ENCODE results near the gene SLC1A1.

Gene SLC1A1

DNA sequence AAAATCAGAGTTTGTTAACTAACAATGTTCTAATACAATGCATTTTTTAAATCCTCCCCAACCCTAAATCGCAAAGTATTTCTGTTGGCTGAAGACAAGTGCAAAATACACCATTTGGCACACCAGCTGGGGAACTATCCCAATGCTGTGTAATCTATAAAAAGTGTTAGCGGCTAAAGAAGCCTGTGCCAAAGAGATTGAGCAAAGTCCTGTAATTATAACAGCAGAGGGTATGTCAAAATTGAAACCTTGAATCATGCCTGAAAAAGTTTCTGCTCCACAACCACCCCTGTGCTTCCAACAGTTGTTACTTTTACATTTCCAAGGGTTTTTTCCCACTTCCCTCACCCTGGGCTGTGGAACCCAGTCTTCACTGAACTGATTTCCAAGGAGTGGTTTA, 88.7 kb downstream of the SLC1A1 start:
- no peak for DNase-seq (ENCODE audit: low read depth)

DNA sequence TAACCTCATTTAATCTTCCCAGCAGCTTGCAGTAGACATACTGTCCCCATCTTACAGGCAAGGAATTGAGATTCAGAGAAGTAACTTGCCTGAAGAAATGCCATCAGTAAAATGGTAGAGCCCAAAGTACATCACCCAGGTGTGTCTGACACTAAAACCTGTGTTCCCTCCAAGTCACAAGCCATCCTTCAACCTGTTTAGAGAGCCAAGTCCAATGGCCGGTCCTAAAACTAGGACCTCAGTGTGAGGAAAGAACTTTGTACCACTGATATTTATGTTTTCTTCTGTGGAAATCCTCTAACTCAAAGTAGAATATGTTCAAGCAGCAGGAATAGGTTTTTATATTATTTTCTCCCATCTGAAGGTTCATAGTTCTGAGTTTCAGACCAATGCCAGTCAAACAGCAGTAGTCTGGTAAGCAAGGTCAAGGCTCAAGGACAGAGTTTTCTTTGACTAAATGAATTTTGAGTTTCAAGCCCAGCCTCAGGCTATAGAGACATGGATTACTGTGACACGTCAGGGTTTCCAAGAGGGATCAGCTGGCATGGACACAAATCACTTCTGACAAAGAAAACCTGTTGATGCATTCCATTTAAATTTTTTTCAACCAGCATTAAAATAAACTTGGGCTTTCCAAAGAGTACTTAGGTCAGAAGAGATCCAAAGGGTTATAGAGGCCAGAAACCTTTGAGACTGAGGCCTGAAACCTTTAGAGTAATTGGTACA, 90.9 kb downstream of the SLC1A1 start:
- DNase-seq (ENCODE audit: low read depth): no peak

DNA sequence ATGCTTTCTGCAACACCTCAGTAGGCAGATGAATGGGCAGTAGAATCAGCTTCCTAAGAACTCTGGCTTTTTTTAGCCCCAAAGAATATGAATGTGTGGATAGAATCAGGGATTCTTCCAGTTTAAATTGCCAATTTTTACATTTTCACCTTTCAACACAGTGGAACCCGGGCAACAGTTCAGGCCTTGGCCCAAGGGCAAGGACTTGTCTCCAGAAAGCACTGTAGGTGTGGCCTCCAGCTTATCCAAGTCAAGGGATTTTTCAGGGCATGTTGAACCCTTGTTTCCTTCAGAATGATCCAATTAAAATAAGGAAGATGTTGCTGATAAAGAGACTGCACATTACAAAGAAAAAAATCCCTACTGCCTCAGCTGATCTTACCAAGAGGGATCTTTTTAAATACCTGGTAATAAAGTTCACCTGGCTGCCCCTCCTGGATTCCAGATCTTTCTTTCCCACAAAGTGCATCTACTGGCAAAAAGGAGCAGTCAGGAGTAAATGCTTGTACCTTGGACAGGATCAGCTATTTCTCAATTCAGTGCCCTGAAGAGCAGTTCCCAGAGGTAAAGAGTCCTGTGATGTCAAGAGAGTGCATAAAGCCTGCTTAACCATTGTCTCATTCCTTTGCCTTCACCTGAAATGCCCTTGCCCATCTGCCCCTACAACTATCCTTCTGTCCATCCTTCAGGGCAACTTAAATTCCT, 91.7 kb downstream of the SLC1A1 start:
- no peak for DNase-seq (ENCODE audit: low read depth)

DNA sequence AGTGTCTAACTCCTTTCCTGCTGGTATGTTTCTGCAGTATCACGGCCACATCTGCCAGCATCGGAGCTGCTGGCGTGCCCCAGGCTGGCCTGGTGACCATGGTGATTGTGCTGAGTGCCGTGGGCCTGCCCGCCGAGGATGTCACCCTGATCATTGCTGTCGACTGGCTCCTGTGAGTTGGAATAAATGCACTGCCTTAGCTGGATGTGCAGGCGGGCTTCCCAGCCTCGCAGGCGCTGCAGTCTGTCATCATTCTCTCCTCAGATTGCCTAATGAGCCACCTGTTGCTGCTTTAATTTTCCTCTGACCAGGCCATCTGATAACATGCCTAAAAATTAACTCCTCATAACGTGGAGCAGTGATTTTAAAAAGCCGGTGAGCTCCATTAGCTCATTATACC, 92.7 kb downstream of the SLC1A1 start:
- DNase-seq (ENCODE audit: low read depth): no peak

DNA sequence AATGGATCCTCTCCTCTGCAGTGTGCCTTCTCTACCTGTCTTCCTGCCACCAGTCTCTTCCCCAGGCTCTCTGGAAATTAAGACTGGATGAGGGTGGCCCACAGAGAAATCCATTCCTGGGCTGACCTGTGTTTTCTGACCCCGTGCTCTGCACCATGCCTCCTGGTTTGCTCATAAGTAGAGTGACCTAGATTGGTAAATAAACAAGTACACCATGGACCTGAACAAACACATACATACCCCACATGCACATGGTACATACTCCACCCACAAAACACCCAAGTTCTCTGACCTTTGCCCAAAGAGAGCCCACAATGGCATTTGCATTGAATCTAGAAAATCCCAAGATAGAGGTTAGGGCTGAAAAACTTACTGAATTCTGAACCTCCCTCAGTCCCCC, 94.4 kb downstream of the SLC1A1 start:
- DNase-seq (ENCODE audit: low read depth): no peak

DNA sequence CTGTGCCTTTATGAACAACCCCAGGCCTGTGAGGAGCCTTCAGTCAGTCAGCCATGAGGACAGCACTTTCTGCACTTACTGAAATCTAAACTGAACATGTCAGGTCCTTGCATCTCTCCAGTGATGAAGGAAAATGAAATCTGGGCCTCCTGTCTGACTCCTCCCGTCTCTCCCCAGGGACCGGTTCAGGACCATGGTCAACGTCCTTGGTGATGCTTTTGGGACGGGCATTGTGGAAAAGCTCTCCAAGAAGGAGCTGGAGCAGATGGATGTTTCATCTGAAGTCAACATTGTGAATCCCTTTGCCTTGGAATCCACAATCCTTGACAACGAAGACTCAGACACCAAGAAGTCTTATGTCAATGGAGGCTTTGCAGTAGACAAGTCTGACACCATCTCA, 94.9 kb downstream of the SLC1A1 start:
- no peak for DNase-seq (ENCODE audit: low read depth)

DNA sequence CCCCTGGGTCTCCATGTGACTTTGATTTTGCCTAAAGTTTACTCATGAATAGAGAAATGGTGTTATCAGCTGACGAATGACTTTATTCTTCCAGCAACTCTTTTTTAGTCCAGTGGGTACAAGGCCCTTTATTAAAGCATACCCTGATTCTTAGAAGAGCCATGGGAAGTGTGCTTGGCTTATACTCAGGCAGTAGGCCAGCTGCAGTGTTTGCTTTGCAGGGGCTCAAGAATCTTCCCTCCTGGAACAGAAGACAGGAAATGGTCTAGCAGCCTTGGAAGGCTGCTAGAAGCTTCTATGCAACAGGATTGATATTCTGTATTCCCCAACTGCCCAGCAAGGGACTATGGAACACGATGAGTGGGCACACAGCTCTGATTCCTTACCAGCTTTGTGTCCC, 98.5 kb downstream of the SLC1A1 start:
- no peak for DNase-seq (ENCODE audit: low read depth)

DNA sequence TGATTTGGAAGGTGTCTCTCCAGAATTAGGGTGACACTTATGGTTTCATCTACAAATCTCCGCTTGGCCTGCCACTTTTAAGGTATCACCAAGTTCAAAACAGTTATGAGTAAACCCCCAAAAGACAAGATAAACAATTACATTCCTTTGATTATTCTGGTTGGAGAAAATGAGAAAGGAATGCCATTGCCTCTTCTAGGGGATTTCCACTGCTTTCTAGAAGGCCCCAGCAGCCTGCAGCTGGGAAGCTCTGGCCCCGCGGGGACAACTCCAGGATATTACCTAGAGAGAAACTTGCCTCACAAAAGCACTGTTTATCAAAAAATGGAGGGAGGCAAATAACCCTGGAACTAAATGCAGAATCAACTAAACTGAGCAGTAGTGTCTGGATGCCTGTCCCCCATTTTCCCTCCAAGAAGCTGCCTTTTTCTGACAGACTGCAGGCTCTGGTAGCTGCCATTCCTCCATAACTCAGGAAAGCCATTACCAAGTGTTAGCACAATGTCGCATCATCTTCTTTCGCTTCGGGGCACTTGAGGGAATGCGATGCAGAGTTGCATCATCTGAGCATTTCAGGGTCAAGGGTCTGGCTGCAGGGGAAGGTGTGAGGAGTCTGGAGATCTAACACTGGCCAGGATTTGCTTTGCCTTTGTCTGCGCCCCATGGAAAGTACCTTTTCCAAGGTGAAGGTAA, 100.3 kb downstream of the SLC1A1 start:
- DNase-seq (ENCODE audit: low read depth): no peak

DNA sequence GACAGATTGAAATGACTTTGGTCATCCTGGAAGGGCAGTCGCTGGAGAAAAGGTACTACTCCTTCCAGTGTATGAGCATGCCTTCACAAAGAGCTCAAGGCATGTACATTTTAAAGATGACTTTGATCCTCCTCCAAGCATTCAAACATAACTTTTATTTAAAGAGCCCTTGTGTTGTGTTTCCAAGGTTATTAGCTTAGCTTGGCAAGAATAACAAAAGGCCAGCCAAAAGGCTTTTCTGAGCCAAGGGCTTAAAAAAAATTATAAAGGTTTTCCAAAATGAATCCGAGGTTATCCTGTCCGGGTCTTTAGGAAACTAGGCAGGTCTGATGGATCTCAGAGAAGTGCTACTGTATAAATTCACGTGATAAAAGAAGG, 100.8 kb downstream of the SLC1A1 start:
- DNase-seq (ENCODE audit: low read depth): no peak

DNA sequence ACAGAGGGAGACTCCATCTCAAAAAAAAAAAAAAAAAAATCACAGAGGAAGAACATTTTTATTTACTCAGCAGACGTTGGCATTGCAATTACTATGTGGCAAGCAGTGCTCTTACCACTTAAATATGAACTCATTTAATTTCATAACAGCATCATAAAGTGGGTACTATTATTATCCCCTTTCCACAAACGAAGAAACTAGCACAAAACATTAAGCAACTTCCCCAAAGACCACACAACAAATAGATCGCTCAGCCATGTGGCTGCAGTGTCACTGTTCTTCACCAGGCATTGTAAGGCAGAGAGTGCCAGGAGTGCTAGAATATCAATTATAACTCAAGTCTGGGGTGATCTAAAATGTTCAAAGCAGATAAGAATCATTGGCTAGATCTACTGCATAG, 102.0 kb downstream of the SLC1A1 start:
- DNase-seq (ENCODE audit: low read depth): no peak

DNA sequence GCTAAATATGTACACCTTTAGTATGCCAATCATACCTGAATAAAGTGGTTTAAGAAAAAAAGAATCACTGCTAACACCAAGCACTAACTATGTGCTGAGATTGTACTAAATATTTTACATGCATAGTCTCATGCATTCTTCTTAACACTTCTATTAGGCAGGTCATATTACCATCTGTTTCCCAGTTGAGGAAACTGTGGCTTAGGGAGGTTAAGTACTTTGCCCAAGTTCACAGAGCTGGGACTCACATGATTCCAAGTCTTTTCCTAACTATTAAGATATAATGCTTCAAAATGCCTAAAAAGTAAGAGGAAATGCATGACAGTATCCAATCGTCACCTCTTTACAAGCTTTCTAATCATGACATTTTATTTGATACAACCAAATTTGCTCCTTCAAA, 102.6 kb downstream of the SLC1A1 start:
- no peak for DNase-seq (ENCODE audit: low read depth)

DNA sequence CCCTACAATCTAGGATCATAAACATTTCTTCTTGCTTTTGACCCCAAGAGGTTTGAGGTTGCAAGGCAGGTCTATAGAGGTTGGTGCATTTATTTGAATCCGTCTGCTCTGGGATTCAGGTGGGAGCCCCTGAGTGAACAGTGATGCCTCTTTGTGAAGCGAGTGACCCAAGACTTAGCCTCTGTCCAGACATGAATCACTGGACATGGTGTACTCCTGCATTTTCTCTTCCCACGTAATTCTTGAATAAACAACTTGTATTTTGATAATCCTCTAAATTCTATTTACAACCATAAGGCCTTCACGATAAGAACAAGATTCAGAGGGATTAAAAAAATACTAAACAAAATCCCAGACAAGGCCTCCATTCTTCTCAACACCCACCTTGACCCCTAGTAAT, 104.3 kb downstream of the SLC1A1 start:
- no peak for DNase-seq (ENCODE audit: low read depth)

DNA sequence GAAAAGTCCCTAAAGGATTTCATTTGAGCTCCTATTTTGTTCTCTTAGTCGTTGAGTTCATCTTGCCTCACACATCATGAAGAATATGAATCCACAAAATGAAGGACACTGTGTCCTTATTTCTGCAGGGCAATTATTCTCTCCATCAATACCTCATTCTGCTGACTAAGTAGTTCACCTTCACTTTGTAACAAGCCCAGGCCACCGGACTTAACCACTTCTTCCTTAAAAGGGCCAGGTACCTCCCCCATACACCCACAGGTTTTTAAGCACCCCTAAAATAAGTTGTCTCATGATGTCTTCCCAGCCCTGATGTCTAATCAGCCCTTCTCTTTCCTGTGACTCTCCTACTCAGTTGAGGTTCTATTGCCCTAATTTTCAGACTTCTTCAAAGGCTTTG, 104.7 kb downstream of the SLC1A1 start:
- DNase-seq (ENCODE audit: low read depth): no peak

DNA sequence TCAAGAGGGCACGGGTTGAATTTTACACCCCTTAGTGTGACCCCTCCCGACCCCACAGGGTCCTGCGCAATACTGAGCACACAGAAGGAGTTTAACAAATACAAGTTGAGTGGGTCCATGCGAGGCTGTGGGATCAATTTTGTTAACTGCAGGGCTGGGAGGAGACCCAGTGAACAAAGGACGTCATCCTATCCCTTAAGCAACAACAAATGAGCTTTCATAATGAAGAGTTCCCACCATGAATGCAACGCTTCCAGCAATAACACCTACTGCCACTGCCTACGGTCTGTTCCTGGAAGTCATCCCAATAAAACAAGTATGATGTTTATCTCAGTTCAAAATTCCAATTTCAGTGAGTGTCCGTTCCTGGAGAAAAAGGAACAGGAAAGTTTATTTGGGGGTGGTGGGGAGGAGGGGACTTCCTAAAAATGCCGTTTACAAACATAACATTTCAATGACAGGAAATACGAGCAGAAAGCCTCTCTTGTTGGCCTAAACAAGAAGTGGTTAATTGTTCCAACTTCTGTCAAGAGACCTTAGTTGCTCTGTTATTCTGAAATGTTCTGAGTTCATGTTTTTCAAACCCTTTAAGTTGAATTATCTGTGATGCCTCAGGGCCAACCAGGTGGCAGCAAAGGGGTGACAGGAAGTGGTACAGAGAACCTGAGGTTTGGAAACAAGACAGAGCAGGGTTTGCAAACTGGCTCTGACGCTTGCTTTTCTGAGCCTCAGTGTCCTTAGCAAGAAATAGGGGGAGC, 106.1 kb downstream of the SLC1A1 start:
- DNase-seq (ENCODE audit: low read depth): peak; percentile 46

DNA sequence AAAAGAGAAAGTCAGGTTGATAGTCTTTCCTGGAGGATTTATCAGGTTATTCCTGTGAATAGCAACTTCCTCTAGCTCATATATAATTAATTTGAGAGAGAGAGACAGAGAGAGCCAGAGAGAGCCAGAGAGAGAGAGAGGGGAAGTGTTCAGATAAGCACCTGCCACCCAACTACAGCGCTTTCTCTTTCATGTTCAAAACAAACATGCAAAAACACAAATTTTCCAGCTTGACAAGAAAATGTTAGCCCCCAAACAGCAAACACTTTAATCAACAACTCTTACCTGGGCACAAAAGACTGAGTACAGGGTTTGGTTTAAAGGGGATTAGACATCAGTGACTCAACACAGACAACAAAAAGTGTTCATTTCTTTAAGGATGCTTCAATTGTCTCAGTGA, 110.1 kb downstream of the SLC1A1 start:
- no peak for DNase-seq (ENCODE audit: low read depth)

DNA sequence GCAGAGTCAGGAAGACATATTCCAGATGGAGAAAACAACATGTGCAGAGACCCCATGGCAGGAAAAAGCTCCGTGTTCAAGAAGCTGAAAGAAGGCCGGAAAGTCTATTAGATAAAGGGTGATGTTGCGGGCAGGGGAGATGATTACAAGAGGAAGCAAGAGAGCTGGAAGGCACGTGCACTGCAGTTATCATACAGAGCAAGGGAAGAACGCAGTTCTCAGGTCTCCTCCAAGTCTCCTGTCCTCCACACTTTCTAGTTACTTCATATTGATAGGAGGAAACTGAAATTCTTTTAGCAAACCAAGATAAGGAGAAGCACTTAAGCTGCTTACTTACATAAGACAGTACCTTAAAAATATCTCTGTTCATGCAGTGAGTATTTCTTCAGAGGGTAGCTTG, 113.6 kb downstream of the SLC1A1 start:
- no peak for DNase-seq (ENCODE audit: low read depth)

DNA sequence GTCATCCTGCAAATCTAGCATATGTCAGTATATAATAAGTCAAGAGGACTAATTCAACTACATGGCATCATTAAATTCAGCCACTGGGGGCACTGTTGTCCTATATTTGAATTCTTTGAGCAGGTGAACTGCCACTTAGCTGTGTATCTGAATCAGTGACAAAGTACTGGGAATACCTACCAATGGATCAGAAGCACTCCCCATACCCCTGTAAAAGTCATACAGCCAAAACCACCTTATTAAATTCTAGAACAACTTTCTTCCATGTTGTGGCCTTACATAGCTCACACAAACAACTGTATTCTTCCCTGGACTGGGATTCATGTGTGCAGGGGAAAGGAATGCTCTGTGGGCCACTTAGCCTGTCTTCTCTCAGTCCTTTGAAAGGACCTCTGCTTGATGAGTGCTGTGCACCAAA, 114.4 kb downstream of the SLC1A1 start:
- DNase-seq (ENCODE audit: low read depth): peak; percentile 20

DNA sequence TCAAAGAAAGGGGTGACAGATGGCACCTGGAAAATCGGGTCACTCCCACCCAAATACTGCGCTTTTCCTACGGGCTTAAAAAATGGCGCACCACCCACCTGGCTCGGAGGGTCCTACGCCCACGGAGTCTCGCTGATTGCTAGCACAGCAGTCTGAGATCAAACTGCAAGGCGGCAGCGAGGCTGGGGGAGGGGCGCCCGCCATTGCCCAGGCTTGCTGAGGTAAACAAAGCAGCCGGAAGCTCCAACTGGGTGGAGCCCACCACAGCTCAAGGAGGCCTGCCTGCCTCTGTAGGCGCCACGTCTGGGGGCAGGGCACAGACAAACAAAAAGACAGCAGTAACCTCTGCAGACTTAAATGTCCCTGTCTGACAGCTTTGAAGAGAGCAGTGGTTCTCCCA, 115.8 kb downstream of the SLC1A1 start:
- peak; percentile 29 for DNase-seq (ENCODE audit: low read depth)

DNA sequence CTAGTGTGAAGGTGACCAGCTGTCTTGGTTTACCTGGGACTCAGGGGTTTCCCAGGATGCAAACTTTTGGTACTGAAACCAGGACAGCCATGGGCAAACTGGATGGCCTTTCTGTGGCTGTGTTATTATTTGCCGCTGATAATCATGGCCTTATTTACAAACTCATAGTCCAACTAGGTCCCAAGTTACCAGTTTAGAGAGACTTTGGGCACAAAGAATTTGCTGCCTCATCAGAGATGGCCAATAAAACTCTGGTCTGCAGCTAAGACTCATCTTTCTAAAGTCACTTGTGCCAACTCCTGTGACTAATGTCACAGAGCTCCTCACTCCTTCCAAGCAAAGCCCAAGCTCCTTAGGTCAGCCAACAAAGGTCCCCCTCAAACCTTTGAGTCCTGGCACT, 124.4 kb downstream of the SLC1A1 start:
- no peak for DNase-seq (ENCODE audit: low read depth)

DNA sequence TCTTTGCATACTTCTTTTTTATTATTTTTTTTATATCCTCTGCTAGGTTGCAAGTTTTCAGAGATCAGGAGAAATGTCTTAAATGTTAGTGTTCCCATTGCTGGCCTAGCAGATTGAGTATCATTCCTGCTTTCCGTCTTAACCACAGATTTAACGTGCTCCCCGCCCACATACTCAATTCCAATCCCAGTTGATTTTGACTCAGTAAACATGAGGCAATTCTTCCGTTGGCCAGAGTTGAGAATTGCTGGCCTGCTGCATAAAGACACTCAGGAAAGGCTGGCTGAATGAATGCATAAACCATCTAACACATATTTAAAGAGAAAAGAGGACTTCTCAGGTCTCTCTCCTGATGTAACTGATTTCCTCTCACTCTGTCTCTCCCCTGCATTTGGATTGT, 125.0 kb downstream of the SLC1A1 start:
- no peak for DNase-seq (ENCODE audit: low read depth)

DNA sequence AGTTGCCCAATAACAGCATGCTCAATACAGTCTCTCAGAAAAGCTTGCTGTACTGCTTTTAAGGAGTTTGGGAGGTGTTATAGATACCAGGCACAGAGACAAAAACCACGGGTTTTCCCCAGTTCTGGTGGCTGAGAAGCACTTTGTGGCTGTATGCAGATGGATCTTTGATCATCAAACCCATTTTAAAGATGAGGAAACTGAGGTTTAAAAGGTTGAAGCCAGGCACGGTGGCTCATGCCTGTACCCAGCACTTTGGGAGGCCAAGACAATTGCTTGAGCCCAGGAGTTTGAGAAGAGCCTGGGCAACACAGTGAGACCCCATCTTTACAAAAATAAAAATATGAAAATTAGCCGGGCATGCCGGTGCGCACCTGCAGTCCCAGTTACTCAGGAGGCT, 125.5 kb downstream of the SLC1A1 start:
- DNase-seq (ENCODE audit: low read depth): no peak

DNA sequence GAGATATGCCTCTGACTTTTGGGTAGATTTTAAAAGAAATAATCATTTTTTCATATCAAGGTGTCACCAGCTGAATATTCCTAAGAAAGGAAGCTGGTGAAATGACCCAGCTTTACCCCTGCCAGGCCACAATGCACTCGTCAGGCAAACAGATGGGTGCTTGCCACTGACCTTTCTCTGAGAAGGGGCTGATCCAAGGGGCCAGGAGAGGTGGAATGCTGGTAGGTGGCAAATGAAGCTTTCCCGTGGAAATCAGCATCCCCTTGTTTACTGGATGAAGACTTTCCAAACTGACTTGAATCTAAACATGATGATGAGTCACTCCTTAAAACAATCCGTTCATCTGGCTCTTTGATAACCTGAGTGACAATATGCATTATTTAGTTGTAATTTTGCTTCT, 127.5 kb downstream of the SLC1A1 start:
- no peak for DNase-seq (ENCODE audit: low read depth)

DNA sequence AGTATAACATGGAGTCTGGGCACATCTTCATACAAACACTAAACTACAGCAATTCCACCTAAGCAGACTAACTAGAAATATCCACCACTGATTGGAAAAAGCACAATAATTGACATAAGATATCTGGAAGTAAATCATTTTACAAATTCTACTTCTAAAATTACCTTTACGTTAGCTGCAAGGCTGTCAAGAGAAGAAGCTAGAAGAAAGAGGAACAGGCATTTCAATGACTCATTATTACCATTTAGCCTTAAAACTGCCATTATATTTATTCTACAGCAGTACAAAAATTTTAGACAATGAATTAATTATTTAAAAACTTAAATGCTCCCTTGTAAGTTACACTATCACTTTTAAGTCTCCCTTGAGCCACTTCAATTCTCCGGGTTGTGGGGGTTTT, 128.4 kb downstream of the SLC1A1 start:
- DNase-seq (ENCODE audit: low read depth): no peak

All from T follicular helper cell (primary cell).